Transverse colon (tissue), 4 donors: ENCODE results near the gene IL22RA1. TPM values are rescaled to one million over a fixed set of nuclear protein-coding genes. Genes with fewer than 3 reads are reported as not detected.

ENCODE experiments used
- DNase-seq: peaks from one replicate; pipeline ENCODE4 v3.0.0-alpha.2; 2019
- H3K27ac ChIP-seq, 4 donors: fragments of 200-600 bp; sonication (generic); 2 replicates each; pipeline ENCODE4 v1.5.1; 2016 to 2018; ENCODE audit warnings: inconsistent platforms in 4 of 4
- H3K27me3 ChIP-seq: fragments of 200-600 bp; sonication (generic); 2 replicates; pipeline ENCODE4 v1.5.1; 2017; ENCODE audit warnings: inconsistent platforms
- H3K36me3 ChIP-seq, 4 donors: fragments of 200-600 bp; sonication (generic); 2 replicates each; pipeline ENCODE4 v1.5.1; 2017 to 2019; ENCODE audit warnings: inconsistent platforms in 4 of 4
- H3K4me1 ChIP-seq, 4 donors: fragments of 200-600 bp; sonication (generic); 2 replicates each; pipeline ENCODE4 v1.5.1; 2017 to 2020; ENCODE audit warnings: inconsistent platforms in 4 of 4
- H3K4me3 ChIP-seq, 4 donors: fragments of 200-600 bp; sonication (generic); 1 replicate in 1 of 4; 2 replicates in 3 of 4; pipeline versions ENCODE4 v1.5.1 to v1.6.1; 2017 to 2019; ENCODE audit warnings: inconsistent platforms in 4 of 4
- H3K9me3 ChIP-seq, 2 donors: fragments of 200-600 bp; sonication (generic); 2 replicates each; pipeline ENCODE4 v1.5.1; 2017 to 2019; ENCODE audit warnings: inconsistent platforms in 2 of 2
- CTCF ChIP-seq, 5 experiments: fragments of 200-600 bp in 3 of 5; fragments of 450-650 bp in 2 of 5; sonication (generic) in 3 of 5; IDR thresholded peaks; 1 replicate in 2 of 5; 2 replicates in 3 of 5; pipeline ENCODE4 v1.5.1; 2016 to 2017; ENCODE audit warnings: antibody characterized with exemption in 5 of 5, inconsistent platforms in 3 of 5, mild to moderate bottlenecking in 2 of 5, moderate library complexity in 1 of 5
- EP300 ChIP-seq: sonication (generic); formaldehyde crosslinking; IDR thresholded peaks from one replicate; pipeline ENCODE4 v1.6.1; 2017; ENCODE audit warnings: antibody characterized with exemption, low read depth
- POLR2A ChIP-seq: fragments of 450-650 bp; IDR thresholded peaks from one replicate; pipeline ENCODE4 v1.6.1; 2016; ENCODE audit warnings: antibody characterized with exemption, mild to moderate bottlenecking, moderate library complexity
- POLR2AphosphoS5 ChIP-seq, 3 donors: sonication (generic); formaldehyde crosslinking; IDR thresholded peaks; one replicate each; pipeline ENCODE4 v1.6.1; 2016; ENCODE audit warnings: antibody characterized with exemption in 3 of 3
- WGBS, 2 donors: methylation state at CpG; one replicate each; pipeline ENCODE4 v1.1.5; 2018; ENCODE audit warnings: low coverage in 1 of 2; 5-methylcytosine and 5-hydroxymethylcytosine counted together
- in situ Hi-C, 4 donors: fragments of 200-750 bp; cut with MboI; loops; one replicate each; pipeline versions ENCODE4 v1.15.0 to v1.15.1; 2017; ENCODE audit warnings: low sequenced_read_pairs in 3 of 4, low pct_ligation_motif_present in 1 of 4, low pct_unique_long_range_greater_than_20kb in 1 of 4
- intact Hi-C: fragments of 100-400 bp; cut with DNase I; formaldehyde crosslinking; loops from one replicate; pipeline ENCODE4 v1.15.1; 2023; ENCODE audit warnings: low total_unique reads
- total RNA-seq, 4 donors: library from RNA; depleted of rRNA; stranded (reverse); fragments of >200 nt; gene quantifications; one replicate each; pipeline ENCODE4 v1.1.0, GENCODE V29; 2016

IL22RA1 gene
- total RNA-seq, 4 donors from 2014 or later: 4.4 to 29.2 (median 27.3) TPM

- in situ Hi-C loops (no loop called here), intact Hi-C loops (no loop called here)
- Histone ChIP-seq H3K27me3 (peaks cover 10% of the 10 kb centered on the region), H3K36me3 (no peaks in the 10 kb centered on the region), H3K27ac (no peak overlapping the region), H3K4me3 (no peak overlapping the region), H3K9me3 (no peaks in the 10 kb centered on the region), H3K4me1 (peaks cover 3 to 12% (median 9%) of the 10 kb centered on the region in 4 donors)
- DNase-seq: peak; percentile 57
- WGBS, 2 donors: 46 to 93% methylated on average over 3 to 11 of the region's 11 CpGs
- TF ChIP-seq POLR2A: no peak
- no peak for TF ChIP-seq POLR2AphosphoS5 (IDR thresholded peaks at IDR 0.05)
- TF ChIP-seq EP300: no peak
- no peak for TF ChIP-seq CTCF (IDR thresholded peaks at IDR 0.05)
These were observed 12.3 kb upstream of the IL22RA1 start for GRCh38 chr1:24155011-24155782.

- no peak for DNase-seq
- H3K36me3 ChIP-seq: no peaks in the 10 kb centered on the region
- no peak overlapping the region for H3K27ac ChIP-seq
- intact Hi-C loops (no loop called here), in situ Hi-C loops (no loop called here)
- peaks cover 3 to 19% (median 16%) of the 10 kb centered on the region in 4 donors for H3K4me1 ChIP-seq
- peaks cover 15% of the 10 kb centered on the region for H3K27me3 ChIP-seq
- no peaks in the 10 kb centered on the region for H3K9me3 ChIP-seq
- 74 to 86% methylated on average over 8 of the region's 8 CpGs for WGBS, 2 donors
- no peak overlapping the region for H3K4me3 ChIP-seq
- no peak for TF ChIP-seq POLR2AphosphoS5 (IDR thresholded peaks at IDR 0.05)
- TF ChIP-seq POLR2A: no peak
- TF ChIP-seq EP300: no peak
- no peak for TF ChIP-seq CTCF (IDR thresholded peaks at IDR 0.05)
These were observed 11.3 kb upstream of the IL22RA1 start for GRCh38 chr1:24154215-24154614.

GRCh38 chr1:24152631-24153494 lies 9.9 kb upstream of the IL22RA1 start:
- Histone ChIP-seq H3K9me3 (no peaks in the 10 kb centered on the region), H3K27ac (no peak overlapping the region), H3K36me3 (no peaks in the 10 kb centered on the region), H3K4me3 (no peak overlapping the region), H3K27me3 (peaks cover 15% of the 10 kb centered on the region), H3K4me1 (peaks cover 3 to 19% (median 16%) of the 10 kb centered on the region in 4 donors)
- no peak for TF ChIP-seq POLR2AphosphoS5 (IDR thresholded peaks at IDR 0.05)
- TF ChIP-seq POLR2A: no peak
- no peak for TF ChIP-seq CTCF (IDR thresholded peaks at IDR 0.05)
- no peak for TF ChIP-seq EP300
- intact Hi-C loops (no loop called here), in situ Hi-C loops (no loop called here)
- no peak for DNase-seq
- 94% methylated on average over 10 of the region's 10 CpGs; no CpG with 5 or more reads in 1 of the 2 donors for WGBS, 2 donors

GRCh38 chr1:24151175-24151533 lies 8.2 kb upstream of the IL22RA1 start:
- intact Hi-C loops: no loop called here
- WGBS, 2 donors: 15 to 16% methylated on average over 2 to 12 of the region's 12 CpGs
- Histone ChIP-seq H3K4me1 (peaks cover 3 to 19% (median 16%) of the 10 kb centered on the region in 4 donors), H3K27me3 (peaks cover 15% of the 10 kb centered on the region), H3K9me3 (no peaks in the 10 kb centered on the region), H3K36me3 (no peaks in the 10 kb centered on the region), H3K27ac (peak overlapping the region; percentile 68 to 84 (median 71)), H3K4me3 (peak overlapping the region in 1 of 4 donors; percentile 9)
- in situ Hi-C loops: no loop called here
- peak; percentile 79 for DNase-seq
- TF ChIP-seq EP300 (no peak), CTCF (IDR thresholded peaks at IDR 0.05) (no peak), POLR2AphosphoS5 (IDR thresholded peaks at IDR 0.05) (no peak), POLR2A (no peak)
